GM10266 (cell line): ENCODE results near the gene UBR1.
"Not testable (repeated sequence)": the region's sequence is repeated elsewhere in the genome, so short reads cannot be mapped to it uniquely, and the experiment has no call there.

Experiments
- DNase-seq: peaks from one replicate; pipeline ENCODE4 v3.0.0; 2012; ENCODE audit errors: extremely low spot score
- TF ChIP-seq, protein P1 (sequence below): IDR thresholded peaks from 2 replicates; pipeline ENCODE4 v1.5.1; 2012; ENCODE audit warnings: mild to moderate bottlenecking, low read depth; ENCODE audit not compliant: control insufficient read depth, insufficient read depth; ENCODE audit errors: missing control alignments

UBR1 gene

DNA sequence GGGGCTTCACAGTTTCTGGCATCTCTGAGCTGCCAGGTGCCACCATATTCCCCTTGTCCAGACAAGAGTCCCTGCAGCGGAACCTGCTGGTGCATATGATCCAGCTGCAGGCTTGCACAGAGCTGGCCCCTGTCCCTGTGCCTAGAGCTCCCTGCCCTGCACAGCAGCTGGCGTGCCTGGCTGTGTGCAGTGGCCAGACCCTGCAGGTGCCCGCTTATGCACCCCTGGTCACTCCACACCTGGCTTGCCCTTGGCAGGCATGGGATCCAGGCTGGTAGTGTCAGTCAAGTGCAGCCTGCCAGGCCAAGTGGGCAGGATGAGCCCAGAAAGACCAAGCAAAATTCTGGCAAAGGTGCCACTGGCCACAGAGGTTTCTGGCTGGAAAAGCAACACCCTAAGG is 96.6 kb downstream of the UBR1 start:
- DNase-seq, result no peak

DNA sequence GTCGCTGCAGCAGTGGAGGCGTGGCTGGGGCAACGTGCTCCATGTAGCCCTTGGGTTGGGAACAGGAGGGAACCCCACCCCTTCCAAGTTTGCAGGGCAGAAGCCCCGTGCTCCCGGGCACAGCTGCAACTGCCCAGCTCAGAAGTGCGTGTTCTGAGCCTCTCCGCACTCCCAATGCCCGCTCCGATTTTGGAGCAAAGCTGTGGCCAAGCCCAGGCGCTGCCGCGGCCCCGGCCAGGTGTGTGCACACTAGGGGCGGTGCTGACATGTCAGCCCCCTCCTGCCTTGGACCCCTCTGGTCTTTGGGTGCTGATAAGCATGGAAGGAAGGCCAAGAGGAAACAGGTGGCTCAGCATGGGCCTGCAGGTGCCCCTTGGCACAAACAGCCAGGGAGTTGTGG is 97.7 kb downstream of the UBR1 start:
- no peak for DNase-seq
- TF ChIP-seq, protein P1, sequence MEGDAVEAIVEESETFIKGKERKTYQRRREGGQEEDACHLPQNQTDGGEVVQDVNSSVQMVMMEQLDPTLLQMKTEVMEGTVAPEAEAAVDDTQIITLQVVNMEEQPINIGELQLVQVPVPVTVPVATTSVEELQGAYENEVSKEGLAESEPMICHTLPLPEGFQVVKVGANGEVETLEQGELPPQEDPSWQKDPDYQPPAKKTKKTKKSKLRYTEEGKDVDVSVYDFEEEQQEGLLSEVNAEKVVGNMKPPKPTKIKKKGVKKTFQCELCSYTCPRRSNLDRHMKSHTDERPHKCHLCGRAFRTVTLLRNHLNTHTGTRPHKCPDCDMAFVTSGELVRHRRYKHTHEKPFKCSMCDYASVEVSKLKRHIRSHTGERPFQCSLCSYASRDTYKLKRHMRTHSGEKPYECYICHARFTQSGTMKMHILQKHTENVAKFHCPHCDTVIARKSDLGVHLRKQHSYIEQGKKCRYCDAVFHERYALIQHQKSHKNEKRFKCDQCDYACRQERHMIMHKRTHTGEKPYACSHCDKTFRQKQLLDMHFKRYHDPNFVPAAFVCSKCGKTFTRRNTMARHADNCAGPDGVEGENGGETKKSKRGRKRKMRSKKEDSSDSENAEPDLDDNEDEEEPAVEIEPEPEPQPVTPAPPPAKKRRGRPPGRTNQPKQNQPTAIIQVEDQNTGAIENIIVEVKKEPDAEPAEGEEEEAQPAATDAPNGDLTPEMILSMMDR, result no peak

More for the DNA sequence above, 96.6 kb downstream of the UBR1 start:
- TF ChIP-seq, protein P1, result no peak

DNA sequence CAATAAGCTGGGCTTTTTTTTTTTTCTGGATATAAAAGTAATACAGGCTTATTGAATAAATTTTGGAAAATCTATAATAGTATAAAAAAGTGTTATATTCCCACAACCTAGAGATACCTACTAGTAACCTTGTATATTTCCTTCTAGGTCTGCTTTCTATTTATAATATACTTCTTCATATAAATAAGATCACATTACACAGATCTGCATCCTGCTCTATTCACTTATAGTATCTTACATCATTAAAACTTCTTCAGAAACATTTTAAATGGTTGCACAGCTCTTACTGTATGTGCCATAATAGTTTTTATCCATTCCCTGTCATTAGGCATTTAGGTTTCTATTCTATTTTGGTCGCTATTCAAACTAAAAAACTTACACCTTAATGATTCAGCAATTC is 98.3 kb downstream of the UBR1 start:
- DNase-seq, result no peak
- TF ChIP-seq, protein P1, result no peak

DNA sequence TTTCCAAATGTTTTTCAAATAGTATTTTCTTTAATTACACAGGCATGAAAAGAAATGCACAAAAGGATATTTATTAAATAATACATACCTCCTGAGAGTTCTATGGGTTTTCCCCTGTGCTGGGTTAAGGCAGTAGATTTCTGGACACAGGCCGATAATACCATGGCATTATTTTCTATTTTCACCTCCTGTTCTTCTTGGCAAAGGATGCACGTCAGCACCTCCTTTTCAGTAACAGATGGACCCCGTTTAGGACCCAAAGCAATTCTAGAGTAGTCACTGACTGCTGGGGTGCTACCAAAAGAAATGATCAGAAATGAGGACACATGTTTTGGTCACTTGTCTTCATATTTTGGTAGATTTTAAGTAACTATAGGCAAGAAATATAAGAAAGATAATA is 98.8 kb downstream of the UBR1 start:
- DNase-seq, result no peak
- TF ChIP-seq, protein P1, result no peak

DNA sequence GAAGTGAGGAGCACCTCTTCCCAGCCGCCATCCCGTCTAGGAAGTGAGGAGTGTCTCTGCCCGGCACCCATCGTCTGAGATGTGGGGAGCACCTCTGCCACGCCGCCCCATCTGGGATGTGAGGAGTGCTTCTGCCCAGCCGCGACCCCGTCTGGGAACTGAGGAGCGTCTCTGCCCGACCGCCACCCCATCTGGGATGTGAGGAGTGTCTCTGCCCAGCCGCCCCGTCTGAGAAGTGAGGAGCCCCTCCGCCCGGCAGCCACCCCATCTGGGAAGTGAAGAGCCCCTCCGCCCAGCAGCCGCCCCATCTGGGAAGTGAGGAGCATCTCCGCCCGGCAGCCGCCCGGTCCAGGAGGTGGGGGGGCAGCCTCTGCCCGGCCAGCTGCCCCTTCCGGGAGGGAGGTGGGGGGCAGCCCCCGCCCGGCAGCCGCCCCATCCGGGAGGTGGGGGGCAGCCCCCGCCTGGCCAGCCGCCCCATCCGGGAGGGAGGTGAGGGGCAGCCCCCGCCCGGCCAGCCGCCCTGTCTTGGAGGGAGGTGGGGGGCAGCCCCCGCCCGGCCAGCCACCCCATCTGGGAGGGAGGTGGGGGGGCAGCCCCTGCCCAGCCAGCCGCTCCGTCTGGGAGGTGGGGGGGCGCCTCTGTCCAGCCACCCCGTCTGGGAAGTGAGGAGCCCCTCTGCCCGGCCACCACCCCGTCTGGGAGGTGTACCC is 100.8 kb downstream of the UBR1 start:
- DNase-seq, result not testable (repeated sequence)

DNA sequence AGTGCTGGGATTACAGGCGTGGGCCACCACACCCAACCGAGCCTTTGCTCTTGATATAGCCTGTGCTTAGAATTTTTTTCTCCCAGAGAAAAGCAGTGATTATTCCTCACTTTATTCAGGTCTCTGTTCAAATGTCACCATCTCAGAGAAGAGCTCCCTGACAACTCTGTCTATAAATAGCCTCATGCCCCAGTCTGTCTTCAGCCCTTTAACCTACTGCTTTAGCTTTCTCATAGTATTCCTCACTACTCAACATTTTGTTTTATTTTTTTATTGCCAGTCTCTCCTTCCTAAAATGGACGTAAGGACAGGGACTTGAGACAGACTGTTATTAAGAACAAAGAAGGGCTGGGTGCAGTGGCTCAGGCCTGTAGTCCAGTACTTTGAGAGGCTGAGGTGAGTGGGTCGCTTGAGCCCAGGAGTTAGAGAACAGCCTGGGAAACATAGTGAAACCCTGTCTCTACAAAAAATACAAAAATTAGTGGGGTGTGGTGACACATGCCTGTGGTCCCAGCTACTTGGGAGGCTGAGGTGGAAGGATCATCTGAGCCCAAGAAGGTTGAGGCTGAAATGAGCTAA is 106.5 kb downstream of the UBR1 start:
- no peak for DNase-seq
- TF ChIP-seq, protein P1, result no peak

DNA sequence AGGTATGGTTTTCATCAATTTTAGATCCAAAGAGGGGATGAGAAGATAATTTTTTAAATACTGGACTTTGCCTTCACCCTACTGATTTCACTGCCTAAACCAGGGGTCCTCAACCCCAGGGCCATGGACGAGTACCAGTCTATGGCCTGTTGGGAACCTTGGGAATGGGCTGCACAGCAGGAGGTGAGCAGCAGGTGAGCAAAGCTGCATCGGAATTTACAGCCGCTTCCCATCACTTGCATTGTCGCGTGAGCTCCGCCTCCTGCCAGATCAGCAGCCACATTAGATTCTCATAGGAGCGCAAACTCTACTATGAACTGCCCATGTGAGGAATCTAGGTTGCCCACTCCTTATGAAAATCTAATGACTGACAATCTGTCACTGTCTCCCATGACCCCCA is 109.0 kb downstream of the UBR1 start:
- no peak for DNase-seq
- TF ChIP-seq, protein P1, result no peak
